ENCODE measurements around the gene BTF3. TPM values are rescaled to one million over a fixed set of nuclear protein-coding genes. Genes with fewer than 3 reads are reported as not detected.

Gene BTF3
- total and polyA plus RNA-seq, 2 of the 8 experiments (the other 6 are each of a cell fraction or from before 2014, with no cell fraction given), result 396 to 754 TPM

DNA sequence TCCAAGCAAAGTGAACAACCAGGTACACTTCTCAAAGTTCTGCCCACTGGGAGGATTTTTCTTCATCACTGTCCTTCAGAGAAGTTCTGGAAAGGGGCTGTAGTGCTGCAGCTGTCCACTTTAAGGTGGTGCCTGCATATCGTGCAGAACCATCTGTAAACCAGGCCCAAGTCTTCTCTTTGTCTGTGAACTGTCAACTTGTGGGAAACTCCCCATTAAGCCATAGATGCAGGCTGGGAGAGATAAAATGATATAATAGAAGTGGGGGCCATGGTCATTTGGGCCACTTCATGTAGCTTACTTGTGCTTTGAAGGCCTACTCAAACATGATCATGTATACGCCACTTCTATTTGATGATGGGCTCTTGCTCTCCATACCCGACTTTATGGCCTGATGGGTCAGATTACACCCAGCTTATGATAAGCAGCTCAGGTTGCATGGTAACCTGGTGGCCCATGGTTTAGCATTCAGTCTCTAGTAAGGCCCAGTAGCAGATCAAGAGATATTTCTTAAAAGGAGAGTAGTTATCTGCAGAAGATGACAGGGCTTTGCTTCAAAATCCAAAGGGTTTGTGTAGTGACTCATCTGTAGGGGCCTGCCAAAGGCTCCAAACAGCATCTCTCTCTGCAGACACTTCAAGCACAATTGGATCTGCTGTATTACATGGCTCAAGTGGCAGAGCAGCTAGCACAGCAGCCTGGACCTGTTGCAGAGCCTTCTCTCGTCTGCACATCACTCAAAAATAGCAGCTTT is 15.7 kb upstream of the BTF3 start (continued):
- TF ChIP-seq CTBP2 (IDR thresholded peaks at IDR 0.05; ENCODE audit: borderline replicate concordance, insufficient read depth, insufficient read length, low read length), result no peak
- no peak for TF ChIP-seq KDM5A (IDR thresholded peaks at IDR 0.05; ENCODE audit: low read length)
